GM18526 (cell line): Measurements from ENCODE around the gene DNAI4.

Source experiments
- POLR2A ChIP-seq: IDR thresholded peaks from 3 replicates; pipeline ENCODE4 v1.6.1; 2011; ENCODE audit not compliant: insufficient read length; ENCODE audit errors: extremely low read depth

Gene DNAI4

GRCh38 chr1:66873111-66873510, 51.5 kb downstream of the DNAI4 start:
- TF ChIP-seq POLR2A, result no peak

- no peak for TF ChIP-seq POLR2A
Measured at GRCh38 chr1:66867501-66867900, 57.2 kb downstream of the DNAI4 start.

- TF ChIP-seq POLR2A, result no peak
Measured at GRCh38 chr1:66860529-66860928, 64.1 kb downstream of the DNAI4 start.

- no peak for TF ChIP-seq POLR2A
Measured at GRCh38 chr1:66853379-66853778, 71.3 kb downstream of the DNAI4 start.

- TF ChIP-seq POLR2A, result no peak
Measured at GRCh38 chr1:66852870-66853269, 71.8 kb downstream of the DNAI4 start.

GRCh38 chr1:66850989-66851388, 73.7 kb downstream of the DNAI4 start:
- TF ChIP-seq POLR2A, result no peak

GRCh38 chr1:66848193-66848592, 76.5 kb downstream of the DNAI4 start:
- no peak for TF ChIP-seq POLR2A

- no peak for TF ChIP-seq POLR2A
Measured at GRCh38 chr1:66840929-66841328, 83.7 kb downstream of the DNAI4 start.

- TF ChIP-seq POLR2A, result no peak
Measured at GRCh38 chr1:66834926-66835325, 89.7 kb downstream of the DNAI4 start.

GRCh38 chr1:66833112-66833511, 91.5 kb downstream of the DNAI4 start:
- TF ChIP-seq POLR2A, result no peak

GRCh38 chr1:66831529-66832239, 93.0 kb downstream of the DNAI4 start:
- no peak for TF ChIP-seq POLR2A

- TF ChIP-seq POLR2A, result no peak
Measured at GRCh38 chr1:66824771-66825170, 99.9 kb downstream of the DNAI4 start.

- no peak for TF ChIP-seq POLR2A
Measured at GRCh38 chr1:66809736-66810326, 114.8 kb downstream of the DNAI4 start.

GRCh38 chr1:66809245-66809644, 115.4 kb downstream of the DNAI4 start:
- TF ChIP-seq POLR2A, result no peak

- no peak for TF ChIP-seq POLR2A
Measured at GRCh38 chr1:66791621-66792610, 132.7 kb downstream of the DNAI4 start.
